Lower lobe of right lung (tissue), 2 donors: ENCODE results near the gene ASIC3. TPM values are rescaled to one million over a fixed set of nuclear protein-coding genes. Genes with fewer than 3 reads are reported as not detected.

Experiments used
- ATAC-seq, 2 donors: fragments of 200-7000 bp; cut with Tn5 transposase; one replicate each; pipeline ENCODE4 v1.9.1; 2020 to 2022; ENCODE audit warnings: mild to moderate bottlenecking in 2 of 2, moderate library complexity in 2 of 2
- DNase-seq: peaks from one replicate; pipeline ENCODE4 v3.0.0-alpha.2; 2020
- H3K27ac ChIP-seq: fragments of 200-600 bp; one replicate; pipeline ENCODE4 v1.8.0; 2022
- H3K27me3 ChIP-seq: fragments of 200-600 bp; one replicate; pipeline ENCODE4 v1.8.0; 2022; ENCODE audit warnings: low read depth
- H3K36me3 ChIP-seq: fragments of 200-600 bp; one replicate; pipeline ENCODE4 v1.8.0; 2022; ENCODE audit warnings: mild to moderate bottlenecking
- H3K4me1 ChIP-seq: fragments of 200-600 bp; one replicate; pipeline ENCODE4 v1.8.0; 2022
- H3K4me3 ChIP-seq: fragments of 200-600 bp; one replicate; pipeline ENCODE4 v1.8.0; 2022; ENCODE audit warnings: mild to moderate bottlenecking
- H3K9me3 ChIP-seq: fragments of 200-600 bp; one replicate; pipeline ENCODE4 v1.8.0; 2022
- intact Hi-C: fragments of 100-400 bp; cut with DNase I; formaldehyde crosslinking; loops from one replicate; pipeline ENCODE4 v1.11.0; 2022
- total RNA-seq: library from RNA; stranded (reverse); fragmentation: NEBNext Ultra II Directional; extraction: Animal tissue kit (Norgen Biotek cat#: 25700); gene quantifications from one replicate; pipeline ENCODE4 v1.2.1, GENCODE V29; 2021
- TF ChIP-seq, protein P1 (sequence below): fragments of 200-600 bp; IDR thresholded peaks from one replicate; pipeline ENCODE4 v1.8.0; 2022; ENCODE audit warnings: antibody characterized with exemption, mild to moderate bottlenecking
- donor health status: DM: no; HTN: yes; CAD: no; lungs with severe emphysema.

ASIC3 gene
- total RNA-seq, 1 donor from 2014 or later: 3.7 TPM

DNA sequence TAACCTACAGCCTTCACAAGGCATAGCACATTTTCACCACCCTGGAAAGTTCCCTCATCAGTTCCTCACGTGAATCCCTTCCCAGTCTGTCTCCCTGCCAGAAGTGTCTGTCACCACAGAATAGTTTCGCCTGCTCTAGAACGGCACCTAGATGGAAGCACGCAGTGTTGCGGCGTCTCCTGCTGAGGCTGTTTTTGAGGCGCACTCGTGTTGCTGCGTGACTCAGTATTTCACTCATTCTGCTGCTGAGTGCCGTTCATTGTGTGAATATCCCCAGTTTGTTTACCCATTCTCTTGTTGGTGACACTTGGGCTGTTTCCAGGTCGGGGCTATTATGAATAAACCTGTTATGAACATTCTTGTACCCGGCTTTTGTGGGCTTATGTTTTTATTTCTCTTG is 44.8 kb upstream of the ASIC3 start:
- TF ChIP-seq, protein P1, sequence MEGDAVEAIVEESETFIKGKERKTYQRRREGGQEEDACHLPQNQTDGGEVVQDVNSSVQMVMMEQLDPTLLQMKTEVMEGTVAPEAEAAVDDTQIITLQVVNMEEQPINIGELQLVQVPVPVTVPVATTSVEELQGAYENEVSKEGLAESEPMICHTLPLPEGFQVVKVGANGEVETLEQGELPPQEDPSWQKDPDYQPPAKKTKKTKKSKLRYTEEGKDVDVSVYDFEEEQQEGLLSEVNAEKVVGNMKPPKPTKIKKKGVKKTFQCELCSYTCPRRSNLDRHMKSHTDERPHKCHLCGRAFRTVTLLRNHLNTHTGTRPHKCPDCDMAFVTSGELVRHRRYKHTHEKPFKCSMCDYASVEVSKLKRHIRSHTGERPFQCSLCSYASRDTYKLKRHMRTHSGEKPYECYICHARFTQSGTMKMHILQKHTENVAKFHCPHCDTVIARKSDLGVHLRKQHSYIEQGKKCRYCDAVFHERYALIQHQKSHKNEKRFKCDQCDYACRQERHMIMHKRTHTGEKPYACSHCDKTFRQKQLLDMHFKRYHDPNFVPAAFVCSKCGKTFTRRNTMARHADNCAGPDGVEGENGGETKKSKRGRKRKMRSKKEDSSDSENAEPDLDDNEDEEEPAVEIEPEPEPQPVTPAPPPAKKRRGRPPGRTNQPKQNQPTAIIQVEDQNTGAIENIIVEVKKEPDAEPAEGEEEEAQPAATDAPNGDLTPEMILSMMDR: no peak
- H3K9me3 ChIP-seq: no peaks in the 10 kb centered on the region
- peaks cover 25% of the 10 kb centered on the region for H3K4me1 ChIP-seq
- H3K27ac ChIP-seq: peak overlapping the region; percentile 11
- intact Hi-C loops: no loop called here
- peak; percentile 70 for DNase-seq
- no peak overlapping the region for H3K4me3 ChIP-seq
- no peaks in the 10 kb centered on the region for H3K36me3 ChIP-seq
- ATAC-seq: peak; percentile 70 to 86
- H3K27me3 ChIP-seq: no peaks in the 10 kb centered on the region

DNA sequence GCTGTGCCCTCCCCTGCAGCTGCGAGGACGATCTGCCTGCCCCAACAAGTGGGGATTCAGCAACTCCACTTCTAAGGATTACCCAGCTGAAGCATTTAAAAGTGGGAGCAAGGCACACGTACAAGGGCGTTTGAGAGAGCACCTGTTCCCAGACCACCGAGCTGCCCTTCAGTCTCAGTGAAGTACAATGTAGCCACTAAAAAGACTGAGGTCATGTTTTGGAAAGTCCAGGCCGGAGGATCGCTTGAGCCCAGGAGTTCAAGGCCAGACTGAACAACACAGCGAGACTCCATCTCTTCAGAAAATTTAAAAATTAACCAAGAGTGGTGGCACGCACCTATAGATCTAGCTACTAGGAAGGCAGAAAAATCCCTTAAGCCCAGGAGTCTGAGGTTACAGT is 42.8 kb upstream of the ASIC3 start:
- no peaks in the 10 kb centered on the region for H3K9me3 ChIP-seq
- peaks cover 44% of the 10 kb centered on the region for H3K4me1 ChIP-seq
- TF ChIP-seq, protein P1: no peak
- no peaks in the 10 kb centered on the region for H3K36me3 ChIP-seq
- ATAC-seq: no peak
- intact Hi-C loops: no loop called here
- no peak for DNase-seq
- H3K27ac ChIP-seq: no peak overlapping the region
- H3K4me3 ChIP-seq: no peak overlapping the region
- H3K27me3 ChIP-seq: no peaks in the 10 kb centered on the region

DNA sequence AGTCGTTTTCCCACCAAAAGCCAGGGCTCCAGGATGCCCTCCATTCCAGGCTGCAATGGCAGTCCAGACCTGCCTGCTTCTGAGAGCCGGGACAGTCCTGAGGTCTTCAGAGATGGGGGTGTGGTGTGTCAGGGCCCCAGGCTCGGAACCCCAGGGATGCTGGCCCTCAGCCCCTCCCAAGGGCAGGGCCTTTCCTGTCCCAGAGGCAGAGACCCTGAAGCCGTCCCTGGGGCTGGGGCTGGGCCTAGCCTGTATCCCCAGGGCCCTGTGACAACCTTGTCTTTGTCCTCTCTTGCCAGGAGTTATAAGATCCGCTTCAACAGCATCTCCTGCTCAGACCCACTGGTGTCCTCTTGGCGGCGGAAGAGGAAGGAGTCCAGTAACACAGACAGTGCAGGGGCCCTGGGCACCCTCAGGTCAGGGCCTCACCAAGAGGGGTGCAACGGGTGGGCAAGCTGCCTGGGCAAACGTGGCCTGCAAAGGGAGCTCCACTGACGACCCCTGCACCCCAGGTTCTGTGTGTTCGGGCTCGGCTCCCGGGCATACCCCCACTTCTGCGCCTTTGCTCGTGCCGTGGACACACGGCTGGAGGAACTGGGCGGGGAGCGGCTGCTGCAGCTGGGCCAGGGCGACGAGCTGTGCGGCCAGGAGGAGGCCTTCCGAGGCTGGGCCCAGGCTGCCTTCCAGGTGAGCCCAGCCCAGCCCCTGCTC is 41.6 kb upstream of the ASIC3 start:
- H3K36me3 ChIP-seq: no peaks in the 10 kb centered on the region
- TF ChIP-seq, protein P1: no peak
- intact Hi-C loops: no loop called here
- H3K27ac ChIP-seq: peak overlapping the region; percentile 31
- H3K27me3 ChIP-seq: no peaks in the 10 kb centered on the region
- DNase-seq (no peak), ATAC-seq (no peak)
- peaks cover 53% of the 10 kb centered on the region for H3K4me1 ChIP-seq
- no peak overlapping the region for H3K4me3 ChIP-seq
- H3K9me3 ChIP-seq: no peaks in the 10 kb centered on the region

DNA sequence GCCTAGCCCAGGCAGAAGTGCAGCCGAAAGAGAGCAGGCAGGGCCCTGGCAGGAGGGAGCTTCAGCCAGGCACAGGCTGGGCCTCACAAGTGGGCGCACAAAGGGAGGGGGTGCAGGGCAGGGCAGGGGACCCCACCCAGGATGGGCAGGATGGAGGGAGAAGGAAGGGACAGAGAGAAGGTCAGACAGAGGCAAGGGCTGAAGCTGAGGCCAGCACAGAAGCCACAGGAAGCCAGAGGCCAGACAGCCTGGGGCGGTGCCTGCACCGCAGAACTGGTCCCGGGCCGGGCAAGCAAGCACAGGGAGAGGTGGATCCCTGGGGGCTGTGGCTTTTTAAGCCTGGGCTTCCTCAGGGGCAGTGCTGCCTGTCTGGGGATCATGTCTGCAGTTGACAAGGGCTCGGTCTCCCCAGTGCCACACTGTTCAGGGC is 40.8 kb upstream of the ASIC3 start:
- Histone ChIP-seq H3K27ac (peak overlapping the region; percentile 62), H3K36me3 (no peaks in the 10 kb centered on the region), H3K27me3 (peaks cover 4% of the 10 kb centered on the region), H3K4me3 (no peak overlapping the region), H3K9me3 (no peaks in the 10 kb centered on the region), H3K4me1 (peaks cover 61% of the 10 kb centered on the region)
- intact Hi-C loops: no loop called here
- ATAC-seq: peak in 1 of 2 donors; percentile 8
- TF ChIP-seq, protein P1: no peak
- DNase-seq: no peak

DNA sequence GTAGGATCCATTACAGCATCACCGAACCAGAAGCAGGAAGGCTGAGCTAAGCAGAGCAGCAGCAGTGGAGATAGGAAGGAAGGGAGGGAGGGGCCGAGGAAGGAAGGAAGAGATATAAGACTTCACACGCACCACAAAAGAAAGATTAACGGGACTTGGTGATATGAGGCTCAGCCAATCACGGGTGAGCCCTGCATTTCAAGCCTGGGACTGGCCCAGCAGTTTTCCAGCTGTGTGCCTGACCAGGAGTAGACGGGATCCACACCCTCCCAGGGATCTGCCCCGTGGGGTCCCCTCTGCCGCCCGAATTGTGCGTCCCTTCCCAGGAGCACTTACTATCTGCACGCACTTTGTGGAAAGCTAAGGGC is 40.2 kb upstream of the ASIC3 start:
- Histone ChIP-seq H3K9me3 (no peaks in the 10 kb centered on the region), H3K36me3 (no peaks in the 10 kb centered on the region), H3K27me3 (peaks cover 6% of the 10 kb centered on the region), H3K27ac (peak overlapping the region; percentile 43), H3K4me3 (peak overlapping the region; percentile 29), H3K4me1 (peaks cover 64% of the 10 kb centered on the region)
- ATAC-seq (peak in 1 of 2 donors; percentile 7), DNase-seq (no peak)
- intact Hi-C loops: no loop called here
- TF ChIP-seq, protein P1: no peak
